OCI-LY1 (cell line): ENCODE data around the gene CNTNAP3.
"Not testable (repeated sequence)": the region's sequence is repeated elsewhere in the genome, so short reads cannot be mapped to it uniquely, and the experiment has no call there.

ENCODE experiments used
- H2AFZ ChIP-seq: fragments of 200-600 bp; sonication (generic), shearing (Covaris generic); 2 replicates; pipeline ENCODE4 v1.6.0; 2014; ENCODE audit warnings: antibody characterized with exemption, mild to moderate bottlenecking, low read length
- H3F3A ChIP-seq: fragments of 200-600 bp; sonication (generic), shearing (Covaris generic); 2 replicates; pipeline ENCODE4 v1.6.0; 2014; ENCODE audit warnings: mild to moderate bottlenecking, antibody characterized with exemption, low read length, moderate library complexity; ENCODE audit not compliant: insufficient read depth
- H3K27ac ChIP-seq: fragments of 200-600 bp; sonication (generic); 2 replicates; pipeline ENCODE4 v1.5.1; 2014; ENCODE audit warnings: low read length, mixed run types, mild to moderate bottlenecking, low read depth; ENCODE audit not compliant: poor library complexity, severe bottlenecking
- H3K27me3 ChIP-seq: fragments of 200-600 bp; sonication (generic); 2 replicates; pipeline ENCODE4 v1.6.0; 2014; ENCODE audit warnings: antibody characterized with exemption, mild to moderate bottlenecking, low read length, moderate library complexity; ENCODE audit not compliant: insufficient read depth
- H3K36me3 ChIP-seq: fragments of 200-600 bp; sonication (generic); 2 replicates; pipeline ENCODE4 v1.6.1; 2014; ENCODE audit warnings: mild to moderate bottlenecking, antibody characterized with exemption, low read length, moderate library complexity, mixed read lengths; ENCODE audit not compliant: insufficient read depth
- H3K4me1 ChIP-seq: fragments of 200-600 bp; sonication (generic); 2 replicates; pipeline ENCODE4 v1.5.1; 2014; ENCODE audit warnings: mild to moderate bottlenecking, low read length, moderate library complexity; ENCODE audit not compliant: insufficient read depth, severe bottlenecking
- H3K4me2 ChIP-seq: fragments of 200-600 bp; sonication (generic), shearing (Covaris generic); 2 replicates; pipeline ENCODE4 v1.6.1; 2014; ENCODE audit warnings: low read length
- H3K4me3 ChIP-seq: fragments of 200-600 bp; sonication (generic); 2 replicates; pipeline ENCODE4 v1.5.1; 2014; ENCODE audit warnings: low read length, low read depth, mild to moderate bottlenecking, mixed read lengths; ENCODE audit not compliant: poor library complexity, severe bottlenecking
- H3K79me2 ChIP-seq: fragments of 200-600 bp; shearing (Covaris generic); 2 replicates; pipeline ENCODE4 v1.6.1; 2016; ENCODE audit warnings: mixed run types, low read length, mixed read lengths; ENCODE audit not compliant: insufficient read depth
- H3K9ac ChIP-seq: fragments of 200-600 bp; sonication (generic), shearing (Covaris generic); 2 replicates; pipeline ENCODE4 v1.6.1; 2014; ENCODE audit warnings: mild to moderate bottlenecking, low read length, mixed read lengths
- H3K9me2 ChIP-seq: fragments of 200-600 bp; sonication (generic), shearing (Covaris generic); 2 replicates; pipeline ENCODE4 v1.6.1; 2014; ENCODE audit warnings: low read depth, mild to moderate bottlenecking, low read length, mixed read lengths
- H3K9me3 ChIP-seq: fragments of 200-600 bp; shearing (Covaris generic); 2 replicates; pipeline ENCODE4 v1.6.1; 2014; ENCODE audit warnings: low read length, mixed read lengths
- H4K20me1 ChIP-seq: fragments of 200-600 bp; sonication (generic), shearing (Covaris generic); 2 replicates; pipeline ENCODE4 v1.6.0; 2016; ENCODE audit warnings: mild to moderate bottlenecking, low read length; ENCODE audit not compliant: insufficient read depth

Gene CNTNAP3

GRCh38 chr9:39200412-39200811, 87.6 kb downstream of the CNTNAP3 start:
- not testable (repeated sequence) for H3K4me2 ChIP-seq, H3K79me2 ChIP-seq, H2AFZ ChIP-seq, H3K9me2 ChIP-seq, H3K27me3 ChIP-seq, H4K20me1 ChIP-seq, H3K4me3 ChIP-seq, H3K36me3 ChIP-seq, H3K9ac ChIP-seq, H3K4me1 ChIP-seq, H3K9me3 ChIP-seq, H3K27ac ChIP-seq, H3F3A ChIP-seq

GRCh38 chr9:39198000-39198709, 89.8 kb downstream of the CNTNAP3 start:
- not testable (repeated sequence) for H3K27me3 ChIP-seq, H3K36me3 ChIP-seq, H3K9me3 ChIP-seq, H2AFZ ChIP-seq, H3F3A ChIP-seq, H4K20me1 ChIP-seq, H3K9ac ChIP-seq, H3K4me3 ChIP-seq, H3K27ac ChIP-seq, H3K79me2 ChIP-seq, H3K9me2 ChIP-seq, H3K4me1 ChIP-seq, H3K4me2 ChIP-seq

DNA sequence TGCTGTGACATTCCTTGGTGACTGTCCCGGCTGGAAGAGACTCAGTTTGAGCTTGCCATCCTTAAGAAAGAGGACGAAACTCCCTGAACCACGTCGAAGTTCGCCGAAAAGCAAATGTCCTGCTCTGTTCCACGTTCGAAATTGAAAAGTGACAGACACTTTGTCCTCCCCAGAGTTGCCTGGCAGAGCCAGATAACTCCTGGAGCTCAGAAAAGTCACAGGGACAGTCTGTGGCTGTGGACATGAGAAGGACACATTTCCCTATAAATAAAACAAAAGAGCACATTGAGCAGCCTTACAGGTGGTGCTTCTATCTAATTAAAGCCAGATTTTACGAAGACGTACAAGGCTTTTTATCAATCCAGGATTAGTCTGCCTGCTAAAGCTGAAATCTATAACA, 116.6 kb downstream of the CNTNAP3 start:
- not testable (repeated sequence) for H3F3A ChIP-seq, H2AFZ ChIP-seq, H3K9me2 ChIP-seq, H3K4me2 ChIP-seq, H3K9ac ChIP-seq, H3K9me3 ChIP-seq, H3K27me3 ChIP-seq, H3K36me3 ChIP-seq, H3K4me3 ChIP-seq, H4K20me1 ChIP-seq, H3K27ac ChIP-seq, H3K79me2 ChIP-seq, H3K4me1 ChIP-seq

GRCh38 chr9:39157714-39158113, 130.3 kb downstream of the CNTNAP3 start:
- H3F3A ChIP-seq, H3K27ac ChIP-seq, H3K9me2 ChIP-seq, H2AFZ ChIP-seq, H3K36me3 ChIP-seq, H3K4me1 ChIP-seq, H3K27me3 ChIP-seq, H3K9me3 ChIP-seq, H3K79me2 ChIP-seq, H4K20me1 ChIP-seq, H3K4me2 ChIP-seq, H3K9ac ChIP-seq, H3K4me3 ChIP-seq: not testable (repeated sequence)

GRCh38 chr9:39132826-39133552, 155.0 kb downstream of the CNTNAP3 start:
- H3F3A ChIP-seq, H3K36me3 ChIP-seq, H2AFZ ChIP-seq, H3K27ac ChIP-seq, H3K4me3 ChIP-seq, H3K9ac ChIP-seq, H3K27me3 ChIP-seq, H3K4me2 ChIP-seq, H4K20me1 ChIP-seq, H3K79me2 ChIP-seq, H3K9me3 ChIP-seq, H3K4me1 ChIP-seq, H3K9me2 ChIP-seq: not testable (repeated sequence)

DNA sequence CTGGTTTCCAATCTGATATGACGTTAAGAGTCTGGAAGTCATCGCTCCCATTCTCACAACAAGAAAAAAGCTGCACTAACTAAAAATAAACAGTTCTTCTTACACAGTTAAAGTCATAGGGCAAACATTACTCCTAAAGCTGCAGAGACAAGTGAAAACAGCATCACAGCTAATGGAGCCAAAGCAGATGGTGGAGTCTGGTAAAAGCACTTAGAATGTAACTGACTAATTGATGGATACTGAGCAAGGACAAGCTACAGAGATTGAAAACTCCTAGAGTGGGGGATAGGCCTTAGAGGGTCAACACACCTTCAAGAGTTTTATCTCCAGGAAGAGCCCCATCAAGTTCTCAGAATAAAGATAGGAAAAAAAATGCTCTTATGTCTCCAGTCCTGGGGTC, 166.6 kb downstream of the CNTNAP3 start:
- not testable (repeated sequence) for H3K36me3 ChIP-seq, H3K27ac ChIP-seq, H4K20me1 ChIP-seq, H3K9me2 ChIP-seq, H3K9ac ChIP-seq, H3K4me2 ChIP-seq, H3K4me1 ChIP-seq, H3K4me3 ChIP-seq, H2AFZ ChIP-seq, H3K9me3 ChIP-seq, H3K79me2 ChIP-seq, H3K27me3 ChIP-seq, H3F3A ChIP-seq

DNA sequence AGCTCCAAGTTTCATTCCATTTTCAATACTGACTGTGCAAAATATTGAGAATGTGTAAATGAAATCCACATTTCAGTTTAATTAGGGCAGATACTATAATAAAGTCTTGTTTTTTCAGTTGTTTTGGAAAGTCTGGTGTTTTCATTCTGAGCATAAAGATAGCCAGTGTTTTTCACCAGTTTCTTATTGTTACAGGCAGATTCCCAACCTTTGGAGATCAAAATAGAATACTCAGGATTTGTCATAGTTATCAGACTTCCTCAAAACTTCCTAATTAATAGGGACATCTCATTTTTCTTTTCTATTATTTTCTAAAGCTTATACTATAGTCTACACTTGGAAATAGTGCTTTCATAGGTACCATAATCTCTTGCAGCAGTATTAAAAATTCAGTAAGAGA, 176.2 kb downstream of the CNTNAP3 start:
- H2AFZ ChIP-seq, H3K4me1 ChIP-seq, H3F3A ChIP-seq, H3K36me3 ChIP-seq, H3K9me3 ChIP-seq, H4K20me1 ChIP-seq, H3K9me2 ChIP-seq, H3K4me3 ChIP-seq, H3K27ac ChIP-seq, H3K9ac ChIP-seq, H3K4me2 ChIP-seq, H3K27me3 ChIP-seq, H3K79me2 ChIP-seq: not testable (repeated sequence)
